ENCODE measurements around the gene NAA10.
A peak's percentile ranks its signal among the peaks of the same experiment; 100 is the strongest.

DNA sequence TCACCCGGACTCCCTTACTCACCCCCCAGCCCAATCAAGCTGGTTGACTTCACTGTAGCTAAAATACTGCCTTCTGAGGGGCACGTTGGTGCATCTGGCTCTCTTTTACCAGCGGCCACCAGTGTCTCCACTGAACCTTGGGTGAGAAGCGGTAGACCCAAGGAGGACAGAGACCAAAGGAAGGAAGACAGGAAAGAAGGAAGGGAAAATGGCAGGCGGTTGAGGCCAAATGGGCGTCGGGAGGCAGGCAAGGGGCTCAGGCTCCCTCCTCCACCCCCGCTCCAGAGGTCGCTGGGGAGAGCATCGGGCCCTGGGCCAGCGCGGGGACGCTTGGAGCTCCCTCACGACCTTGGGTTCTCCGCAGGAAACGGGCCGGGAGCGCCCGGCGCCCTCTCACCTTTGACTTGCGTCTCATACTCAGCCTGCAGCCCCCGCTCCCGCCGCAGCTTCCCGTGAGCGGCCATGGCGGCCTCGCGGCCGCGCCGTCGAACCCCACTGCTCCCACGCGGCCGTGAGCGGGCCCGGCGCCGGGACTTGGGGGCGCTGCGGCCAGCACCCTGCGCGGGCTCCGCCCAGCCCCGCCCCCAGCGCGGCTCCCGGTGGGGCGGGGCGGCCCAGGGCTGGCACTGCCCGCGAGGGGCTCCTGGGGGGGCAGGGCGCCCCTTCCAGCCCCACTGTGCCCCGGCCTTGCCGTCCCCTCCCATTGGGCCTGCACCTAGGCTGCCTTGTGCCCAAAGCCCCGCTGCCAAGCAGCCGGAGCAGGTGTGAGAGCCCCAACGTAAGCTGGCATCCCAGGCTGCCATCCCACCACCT is 8.9 kb downstream of the NAA10 start, which contains the start of gene ARHGAP4:
- TF ChIP-seq CTCF (IDR thresholded peaks at IDR 0.05) (peak in 2 of 6 experiments; percentile 5 to 13), EP300 (IDR thresholded peaks at IDR 0.05) (no peak), POLR2AphosphoS5 (IDR thresholded peaks at IDR 0.05) (no peak), POLR2A (IDR thresholded peaks at IDR 0.05) (no peak)
